Hematopoietic multipotent progenitor cell treated with erythropoietin and hydrocortisone succinate and interleukin-3 and kit ligand, for 15 days (in vitro differentiated cells): Measurements from ENCODE around the gene NHLRC4.
"Not testable (repeated sequence)": the region's sequence is repeated elsewhere in the genome, so short reads cannot be mapped to it uniquely, and the experiment has no call there.

Experiments
- DNase-seq: peaks from one replicate; pipeline ENCODE4 v3.0.0-alpha.2; 2015; ENCODE audit warnings: low spot score

NHLRC4 gene

DNA sequence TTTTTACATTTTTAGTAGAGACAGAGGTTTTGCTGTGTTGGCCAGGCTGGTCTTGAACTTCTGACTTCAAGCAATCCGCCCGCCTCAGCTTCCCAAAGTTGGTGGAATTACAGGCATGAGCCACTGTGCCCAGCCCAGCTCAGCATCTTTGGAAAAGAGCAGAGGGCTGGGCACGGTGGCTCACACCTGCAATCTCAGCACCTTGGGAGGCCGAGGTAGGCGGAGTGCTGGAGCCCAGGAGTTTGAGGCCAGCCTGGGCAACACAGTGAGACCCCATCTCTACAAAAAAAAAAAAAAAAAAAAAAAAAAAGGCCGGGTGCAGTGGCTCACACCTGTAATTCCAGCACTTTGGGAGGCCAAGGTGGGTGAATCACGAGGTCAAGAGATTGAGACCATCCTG is 30.9 kb downstream of the NHLRC4 start:
- DNase-seq = not testable (repeated sequence)

DNA sequence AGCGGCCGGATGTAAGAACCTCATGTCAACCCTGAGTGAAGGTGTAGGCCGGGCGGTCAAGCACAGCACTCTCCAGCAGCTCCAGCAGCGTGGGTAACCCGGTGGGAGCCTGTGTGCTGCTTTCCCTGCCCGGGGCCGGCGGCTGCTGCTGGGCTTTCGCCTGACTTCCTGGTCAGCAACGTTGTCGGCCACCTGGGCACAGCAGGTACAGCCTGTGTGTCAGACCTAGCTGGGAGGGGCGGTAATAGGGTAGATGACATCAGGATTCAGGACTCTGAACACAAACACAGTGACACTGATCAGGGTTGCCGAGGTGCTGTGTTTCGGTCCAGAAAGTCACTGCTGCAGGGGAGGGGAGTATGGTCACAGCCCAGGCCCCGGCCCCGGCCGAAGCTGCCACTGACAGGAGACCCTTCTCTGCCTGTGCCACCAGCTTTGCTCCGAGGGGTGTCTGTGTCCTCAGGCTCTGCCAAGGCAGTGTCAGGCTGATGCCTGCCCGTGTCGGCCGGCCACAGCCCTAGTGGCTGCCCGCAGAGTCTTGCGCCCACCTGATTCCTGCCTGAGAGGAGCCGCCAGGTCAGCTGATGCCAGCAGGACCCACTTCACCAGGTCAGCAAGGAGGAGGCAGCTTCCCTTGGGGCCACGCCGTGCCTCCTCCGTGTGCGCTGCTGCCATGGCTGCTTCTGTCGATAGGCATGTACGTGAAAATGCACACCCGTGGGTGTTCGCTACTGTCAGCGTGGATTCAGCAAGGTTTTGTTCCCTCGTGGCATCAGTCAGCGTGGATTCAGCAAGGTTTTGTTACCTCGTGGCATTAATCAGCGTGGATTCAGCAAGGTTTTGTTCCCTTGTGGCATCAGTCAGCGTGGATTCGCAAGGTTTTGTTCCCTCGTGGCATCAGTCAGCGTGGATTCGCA is 32.3 kb downstream of the NHLRC4 start:
- no peak for DNase-seq

DNA sequence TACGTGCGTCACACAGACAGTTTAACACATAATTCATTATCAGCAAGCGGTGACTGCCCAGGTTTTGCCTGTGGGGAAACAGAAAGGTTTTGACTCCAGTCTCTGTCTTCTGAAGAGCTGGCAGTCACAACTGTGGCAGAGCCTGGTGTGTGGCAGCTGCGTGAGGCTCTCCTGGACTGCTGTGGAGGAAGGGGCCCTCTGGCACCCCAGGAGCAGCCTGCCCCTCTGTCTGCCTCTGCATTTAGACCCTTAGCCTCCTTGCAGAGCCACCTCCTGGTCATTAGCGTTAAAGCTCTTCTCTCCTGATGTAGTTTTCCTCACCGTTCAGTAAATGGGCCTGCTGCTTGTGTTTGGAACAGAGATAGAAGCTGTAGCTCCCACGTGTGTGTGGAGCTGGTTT is 34.0 kb downstream of the NHLRC4 start:
- peak; percentile 24 for DNase-seq

DNA sequence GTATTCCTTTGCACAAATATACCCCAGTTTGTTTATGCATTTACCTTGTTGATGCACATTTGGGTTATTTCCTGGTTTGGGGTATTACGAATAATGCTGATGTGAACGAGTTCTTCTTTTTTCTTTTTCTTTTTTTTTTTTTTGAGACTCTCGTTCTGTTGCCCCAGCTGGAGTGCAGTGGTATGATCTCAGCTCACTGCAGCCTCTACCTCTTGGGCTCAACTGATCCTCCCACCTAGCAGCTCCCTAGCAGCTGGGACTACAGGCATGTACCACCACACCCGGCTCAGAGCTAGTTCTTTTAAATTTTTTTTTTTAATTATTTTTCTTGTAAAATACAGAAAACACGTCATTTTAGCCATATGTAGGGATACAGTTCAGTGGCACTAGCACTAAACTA is 37.1 kb downstream of the NHLRC4 start:
- no peak for DNase-seq

DNA sequence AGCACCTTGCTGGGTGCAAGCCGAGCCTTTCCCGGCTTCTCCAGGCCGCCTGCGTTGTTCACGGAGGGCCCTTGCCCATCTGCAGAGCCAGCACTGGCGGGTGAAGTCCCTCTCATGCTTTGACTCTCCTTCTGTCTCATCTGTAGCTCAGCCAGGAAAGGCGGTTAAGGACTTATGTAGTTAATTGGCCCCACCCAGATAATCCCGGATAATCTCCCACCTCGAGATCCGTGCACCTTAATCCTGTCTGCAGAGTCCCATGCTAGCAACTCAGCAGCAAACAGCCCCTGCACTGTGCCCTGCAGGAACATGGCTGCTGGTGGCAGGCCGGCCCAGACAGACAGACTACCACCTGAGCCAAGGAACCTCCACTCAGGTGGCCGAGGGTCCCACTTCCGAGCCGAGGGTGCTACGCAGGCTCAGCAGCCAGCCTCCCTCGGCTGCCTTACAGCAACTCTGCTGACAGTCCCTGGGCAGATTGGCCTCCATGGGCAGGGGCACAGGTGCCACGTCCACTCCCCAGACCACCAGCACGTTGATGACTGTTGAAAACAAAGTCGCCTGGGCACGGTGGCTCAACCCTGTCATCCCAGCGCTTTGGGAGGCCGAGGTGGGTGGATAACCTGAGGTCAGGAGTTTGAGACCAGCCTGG is 40.0 kb downstream of the NHLRC4 start:
- no peak for DNase-seq

DNA sequence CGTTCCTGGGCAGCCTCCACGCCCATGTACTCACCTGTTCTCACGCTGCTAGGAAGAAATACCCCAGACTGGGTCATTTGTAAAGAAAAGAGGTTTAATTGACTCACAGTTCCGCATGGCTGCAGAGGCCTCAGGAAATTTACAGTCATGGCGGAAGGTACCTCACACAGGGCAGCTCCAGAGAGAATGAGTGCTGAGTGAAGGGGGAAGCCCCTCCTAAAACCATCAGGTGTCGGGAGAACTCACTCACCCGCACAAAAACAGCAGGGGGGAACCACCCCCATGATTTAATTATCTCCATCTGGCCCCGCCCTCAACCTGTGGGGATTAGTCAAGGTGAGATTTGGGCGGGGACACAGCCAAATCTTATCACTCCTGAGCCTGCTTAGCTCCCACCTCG is 41.2 kb downstream of the NHLRC4 start:
- no peak for DNase-seq

DNA sequence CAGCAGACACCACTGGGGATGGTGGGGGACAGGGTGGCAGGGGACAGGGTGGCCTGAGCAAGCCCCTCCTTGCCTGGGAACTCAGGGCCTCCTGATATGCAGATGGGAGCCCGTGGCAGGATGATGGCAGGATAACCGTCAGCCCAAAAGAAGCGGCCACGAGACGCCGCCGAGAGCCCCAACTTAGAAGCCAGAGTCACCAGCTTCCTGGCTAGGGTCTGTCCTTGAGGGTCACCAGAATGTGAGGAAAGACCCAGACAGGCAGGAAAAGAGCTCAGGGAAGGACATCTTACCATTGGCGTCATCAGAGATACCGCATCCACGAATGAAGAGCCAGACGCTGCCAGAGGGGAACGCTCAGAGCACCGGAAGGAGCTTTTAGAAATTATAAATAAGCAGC is 42.5 kb downstream of the NHLRC4 start:
- DNase-seq = no peak

DNA sequence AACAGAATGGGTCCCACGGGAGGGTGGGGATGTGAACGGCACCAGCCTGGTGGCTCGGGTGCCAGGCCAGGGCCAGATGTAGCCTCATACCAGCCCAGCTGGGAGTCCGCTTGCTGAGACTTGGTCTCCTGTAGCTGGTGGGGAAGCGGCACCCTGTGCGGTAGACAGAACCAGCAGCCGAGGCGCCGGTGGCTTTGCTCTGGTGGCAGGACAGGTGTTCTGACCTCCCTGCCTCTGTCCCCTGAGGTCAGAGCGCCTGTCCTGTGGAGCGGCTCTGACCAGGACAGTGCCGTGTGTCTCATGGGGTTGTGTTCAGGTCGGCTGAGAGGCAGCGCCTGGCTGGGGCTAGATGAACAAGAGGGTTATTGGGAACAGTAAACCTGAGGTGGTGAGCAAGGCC is 43.2 kb downstream of the NHLRC4 start:
- DNase-seq = no peak

DNA sequence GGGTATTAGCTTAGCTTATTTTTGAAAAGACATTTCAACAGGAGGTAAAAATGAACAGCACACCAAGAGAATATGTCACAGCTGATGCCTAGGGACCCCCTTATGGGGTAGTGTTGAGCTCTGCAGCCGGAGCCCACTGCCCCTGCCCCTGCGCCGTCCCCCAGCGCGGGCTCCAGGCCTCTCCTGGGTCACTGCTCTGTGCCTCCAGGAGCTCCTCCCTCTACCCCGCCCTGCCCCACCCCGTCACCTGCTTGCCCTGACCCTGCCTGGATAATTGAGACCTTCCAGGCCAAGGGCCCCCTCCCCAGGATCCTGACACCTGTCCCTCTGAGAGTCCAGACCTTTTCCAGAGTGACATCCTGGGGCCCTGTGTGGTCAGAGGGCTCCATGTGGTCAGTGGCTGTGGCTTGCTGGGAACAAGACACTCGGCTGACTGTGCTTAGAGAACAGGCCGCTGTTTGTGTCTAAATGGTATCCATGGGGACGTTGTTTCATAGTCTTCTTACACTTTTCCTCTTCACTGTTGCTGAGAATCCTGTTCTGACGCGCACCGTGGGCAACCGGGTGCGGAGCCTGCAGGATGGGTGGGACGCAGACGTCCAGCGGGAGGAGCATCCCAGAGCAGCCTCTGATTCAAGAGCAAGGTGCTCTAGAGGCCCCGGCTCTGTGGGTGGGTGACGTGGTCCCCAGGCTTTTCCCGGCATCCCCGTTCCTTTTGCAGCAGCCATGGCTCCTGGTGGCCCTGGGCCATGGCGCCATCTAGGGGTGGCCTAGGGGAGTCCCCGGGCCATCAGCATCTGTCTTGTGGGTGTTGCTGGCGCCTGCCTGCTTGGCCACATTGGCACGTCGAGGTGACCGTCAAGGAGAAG is 43.9 kb downstream of the NHLRC4 start:
- peak; percentile 56 for DNase-seq

DNA sequence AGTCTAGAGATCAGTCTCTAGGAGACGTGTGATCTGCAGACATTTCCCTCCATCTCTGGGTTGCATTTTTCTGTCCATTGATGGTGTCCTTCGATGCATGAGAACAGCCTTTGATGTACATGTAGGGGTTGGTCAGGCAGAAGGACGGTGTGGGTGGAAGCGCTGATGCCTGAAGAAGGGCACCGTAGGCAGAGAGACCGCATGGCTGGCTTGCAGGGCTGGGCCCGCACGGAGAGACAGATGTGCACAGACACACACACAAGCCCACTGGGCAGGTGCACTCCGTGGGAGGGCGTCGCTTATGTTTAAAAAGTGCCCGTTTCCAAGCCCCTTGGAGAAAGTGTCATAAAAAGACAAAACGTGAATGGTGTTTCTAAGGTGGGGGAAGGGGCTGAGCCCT is 48.3 kb downstream of the NHLRC4 start:
- DNase-seq = no peak

DNA sequence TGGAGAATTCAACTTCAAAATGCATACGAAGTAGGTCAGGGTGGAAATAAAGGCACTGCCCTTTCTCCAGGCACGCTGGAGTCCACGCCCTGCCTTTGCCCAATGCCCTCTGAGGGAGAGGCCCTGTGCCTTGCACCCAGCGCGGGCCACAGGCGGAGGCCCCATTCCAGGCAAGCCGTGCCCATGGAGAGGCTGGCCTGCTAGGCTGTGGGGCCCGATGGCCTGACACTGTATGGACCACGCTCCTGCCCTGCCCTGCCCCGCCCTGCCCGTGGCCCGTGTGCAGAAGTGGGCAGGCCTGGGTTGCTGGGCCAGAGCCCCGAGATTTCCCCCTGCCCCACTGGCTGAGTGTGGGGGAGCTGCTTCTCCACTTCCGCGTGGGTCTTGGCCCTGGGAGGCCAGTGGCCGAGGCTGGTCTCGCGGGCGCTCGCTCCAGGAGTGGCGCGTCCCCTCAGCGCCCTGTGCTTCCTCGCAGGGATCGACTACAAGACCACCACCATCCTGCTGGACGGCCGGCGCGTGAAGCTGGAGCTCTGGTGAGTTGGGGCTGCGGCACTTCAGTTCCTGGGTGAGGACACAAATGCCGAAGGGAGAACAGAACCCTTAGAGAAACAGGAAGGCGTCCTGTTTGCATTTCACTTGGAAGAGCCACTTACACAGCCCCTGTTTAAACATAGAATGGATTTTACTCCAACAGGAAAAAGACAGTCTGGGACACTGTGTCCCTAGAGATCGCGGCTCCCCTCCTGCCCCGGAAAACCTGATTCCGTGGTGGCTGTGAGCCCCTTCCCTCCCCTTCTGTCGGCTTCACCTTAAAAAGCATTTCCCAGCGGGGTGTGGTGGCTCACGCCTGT is 50.2 kb downstream of the NHLRC4 start:
- DNase-seq = no peak

DNA sequence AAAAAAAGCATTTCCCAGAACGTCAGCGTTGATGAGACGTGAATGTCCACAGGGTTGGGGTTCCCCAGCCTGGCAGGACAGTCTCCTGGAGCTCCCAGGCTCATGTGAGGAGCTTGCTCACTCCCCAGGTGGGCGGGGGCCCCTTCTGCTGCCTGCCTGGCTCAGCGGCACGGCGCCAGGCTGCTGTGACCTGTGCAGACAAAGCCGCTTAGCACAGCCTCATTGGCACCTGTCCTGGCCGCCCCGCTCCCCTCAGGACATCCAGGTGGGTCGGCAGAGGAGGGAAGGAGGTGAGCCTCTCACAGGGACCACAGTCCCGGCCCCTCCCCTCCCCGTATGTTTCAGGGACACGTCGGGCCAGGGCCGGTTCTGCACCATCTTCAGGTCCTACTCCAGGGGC is 51.0 kb downstream of the NHLRC4 start:
- DNase-seq = no peak
